Breast epithelium (tissue), 3 donors: ENCODE data around the gene RPH3AL.

Source experiments
- CTCF ChIP-seq, 3 donors: fragments of 450-650 bp; IDR thresholded peaks; one replicate each; pipeline ENCODE4 v1.5.1; 2016 to 2017; ENCODE audit warnings: antibody characterized with exemption in 3 of 3, mild to moderate bottlenecking in 3 of 3, moderate library complexity in 3 of 3
- POLR2A ChIP-seq: fragments of 450-650 bp; IDR thresholded peaks from one replicate; pipeline ENCODE4 v1.6.1; 2016; ENCODE audit warnings: antibody characterized with exemption, mild to moderate bottlenecking, moderate library complexity
- POLR2AphosphoS5 ChIP-seq, 3 donors: sonication (generic); formaldehyde crosslinking; IDR thresholded peaks; one replicate each; pipeline ENCODE4 v1.6.1; 2017; ENCODE audit warnings: antibody characterized with exemption in 3 of 3

- no peak for TF ChIP-seq CTCF (IDR thresholded peaks at IDR 0.05)
- no peak for TF ChIP-seq POLR2AphosphoS5 (IDR thresholded peaks at IDR 0.05)
- no peak for TF ChIP-seq POLR2A
Observed at GRCh38 chr17:348012-348411, 4.6 kb downstream of the RPH3AL start.
